ENCODE results near the gene SLC37A4. TPM values are rescaled to one million over a fixed set of nuclear protein-coding genes. Genes with fewer than 3 reads are reported as not detected.

SLC37A4 gene
- total and polyA plus RNA-seq, 2 of the 13 experiments (the other 11 are each of a cell fraction or from before 2014, with no cell fraction given) = 43.0 to 56.1 TPM

- TF ChIP-seq ZNF326 (CRISPR knock-in tag; IDR thresholded peaks at IDR 0.05; ENCODE audit: borderline replicate concordance) (no peak), RBM39 (IDR thresholded peaks at IDR 0.05; ENCODE audit: low read depth, low read length, poor library complexity, severe bottlenecking) (peak; percentile 66), CSRNP1 (CRISPR knock-in tag; IDR thresholded peaks at IDR 0.05) (peak; percentile 69; the same call in 1 of the 2 replicates), ZNF232 (CRISPR knock-in tag; IDR thresholded peaks at IDR 0.05; ENCODE audit: borderline replicate concordance) (peak; percentile 83), DR1 (CRISPR knock-in tag; IDR thresholded peaks at IDR 0.05) (no peak; the same call in 1 of the 2 replicates), SAP130 (CRISPR knock-in tag; IDR thresholded peaks at IDR 0.05; ENCODE audit: low read depth) (peak; percentile 87), IRX3 (CRISPR knock-in tag; IDR thresholded peaks at IDR 0.05; ENCODE audit: borderline replicate concordance, low read depth) (no peak), ZNF275 (CRISPR knock-in tag; IDR thresholded peaks at IDR 0.05; ENCODE audit: borderline replicate concordance) (0 out of 2 replicates have a peak, but pooled peaks have one; percentile 45), BCL3 (CRISPR knock-in tag; IDR thresholded peaks at IDR 0.05) (peak; percentile 79), ZNF296 (CRISPR knock-in tag; conservative IDR thresholded peaks at IDR 0.05) (no peak), NR2F6 (IDR thresholded peaks at IDR 0.05) (no peak), NR2F6 (CRISPR knock-in tag; IDR thresholded peaks at IDR 0.05) (peak; percentile 63), THAP7 (CRISPR knock-in tag; IDR thresholded peaks at IDR 0.05) (no peak), ZNF446 (CRISPR knock-in tag; IDR thresholded peaks at IDR 0.05) (no peak), KMT2A (CRISPR knock-in tag; IDR thresholded peaks at IDR 0.05) (peak; percentile 65), IRF1 (CRISPR knock-in tag; IDR thresholded peaks at IDR 0.05; ENCODE audit: low read depth) (0 out of 2 replicates have a peak, but pooled peaks have one; percentile 78), ZNF672 (CRISPR knock-in tag; IDR thresholded peaks at IDR 0.05) (no peak), SP4 (CRISPR knock-in tag; IDR thresholded peaks at IDR 0.05) (peak; percentile 82)
- TF ChIP-seq, protein P1, sequence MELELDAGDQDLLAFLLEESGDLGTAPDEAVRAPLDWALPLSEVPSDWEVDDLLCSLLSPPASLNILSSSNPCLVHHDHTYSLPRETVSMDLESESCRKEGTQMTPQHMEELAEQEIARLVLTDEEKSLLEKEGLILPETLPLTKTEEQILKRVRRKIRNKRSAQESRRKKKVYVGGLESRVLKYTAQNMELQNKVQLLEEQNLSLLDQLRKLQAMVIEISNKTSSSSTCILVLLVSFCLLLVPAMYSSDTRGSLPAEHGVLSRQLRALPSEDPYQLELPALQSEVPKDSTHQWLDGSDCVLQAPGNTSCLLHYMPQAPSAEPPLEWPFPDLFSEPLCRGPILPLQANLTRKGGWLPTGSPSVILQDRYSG (CRISPR knock-in tag; IDR thresholded peaks at IDR 0.05) = no peak
- TF ChIP-seq, protein P2, sequence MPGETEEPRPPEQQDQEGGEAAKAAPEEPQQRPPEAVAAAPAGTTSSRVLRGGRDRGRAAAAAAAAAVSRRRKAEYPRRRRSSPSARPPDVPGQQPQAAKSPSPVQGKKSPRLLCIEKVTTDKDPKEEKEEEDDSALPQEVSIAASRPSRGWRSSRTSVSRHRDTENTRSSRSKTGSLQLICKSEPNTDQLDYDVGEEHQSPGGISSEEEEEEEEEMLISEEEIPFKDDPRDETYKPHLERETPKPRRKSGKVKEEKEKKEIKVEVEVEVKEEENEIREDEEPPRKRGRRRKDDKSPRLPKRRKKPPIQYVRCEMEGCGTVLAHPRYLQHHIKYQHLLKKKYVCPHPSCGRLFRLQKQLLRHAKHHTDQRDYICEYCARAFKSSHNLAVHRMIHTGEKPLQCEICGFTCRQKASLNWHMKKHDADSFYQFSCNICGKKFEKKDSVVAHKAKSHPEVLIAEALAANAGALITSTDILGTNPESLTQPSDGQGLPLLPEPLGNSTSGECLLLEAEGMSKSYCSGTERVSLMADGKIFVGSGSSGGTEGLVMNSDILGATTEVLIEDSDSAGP (CRISPR knock-in tag; IDR thresholded peaks at IDR 0.05; ENCODE audit: borderline replicate concordance) = peak; percentile 80
These were observed at the start of gene SLC37A4 (continued) for GRCh38 chr11:119030329-119031047.

Measured in HepG2 (cell line).